ENCODE measurements around the gene GPR176.

GPR176 gene

GRCh38 chr15:39869858-39870515 is 50.1 kb downstream of the GPR176 start:
- H3K27me3 ChIP-seq (ENCODE audit: insufficient read depth, poor library complexity, severe bottlenecking): peaks cover 5% of the 10 kb centered on the region
- H3K27ac ChIP-seq (replicated peaks): no peak overlapping the region
- H3K4me3 ChIP-seq (replicated peaks; ENCODE audit: insufficient read depth, low read length): no peak overlapping the region
- no peak for DNase-seq (ENCODE audit: low read depth in 1 of 2, low spot score in 1 of 2)
- no peak for TF ChIP-seq REST (IDR thresholded peaks at IDR 0.05; ENCODE audit: insufficient replicate concordance, low read depth)
- TF ChIP-seq SPI1 (IDR thresholded peaks at IDR 0.05; ENCODE audit: borderline replicate concordance, low read depth): no peak
- TF ChIP-seq CTCF (IDR thresholded peaks at IDR 0.05; ENCODE audit: insufficient read depth, low read length): no peak
- TF ChIP-seq POLR2AphosphoS5 (IDR thresholded peaks at IDR 0.05; ENCODE audit: low read depth): no peak
- no peak for TF ChIP-seq GABPA (IDR thresholded peaks at IDR 0.05; ENCODE audit: low read depth)

- no peak for TF ChIP-seq GABPA (IDR thresholded peaks at IDR 0.05; ENCODE audit: low read depth)
- no peak for TF ChIP-seq CTCF (IDR thresholded peaks at IDR 0.05; ENCODE audit: insufficient read depth, low read length)
- no peak for TF ChIP-seq SPI1 (IDR thresholded peaks at IDR 0.05; ENCODE audit: borderline replicate concordance, low read depth)
- no peak for TF ChIP-seq POLR2AphosphoS5 (IDR thresholded peaks at IDR 0.05; ENCODE audit: low read depth)
- no peak for TF ChIP-seq REST (IDR thresholded peaks at IDR 0.05; ENCODE audit: insufficient replicate concordance, low read depth)
- DNase-seq (ENCODE audit: low read depth in 1 of 2, low spot score in 1 of 2): no peak
- Histone ChIP-seq H3K27ac (replicated peaks) (no peak overlapping the region), H3K4me3 (replicated peaks; ENCODE audit: insufficient read depth, low read length) (no peak overlapping the region), H3K27me3 (ENCODE audit: insufficient read depth, poor library complexity, severe bottlenecking) (peaks cover 5% of the 10 kb centered on the region)
Measured at GRCh38 chr15:39869254-39869653, 50.8 kb downstream of the GPR176 start.

GRCh38 chr15:39868396-39868795 is 51.7 kb downstream of the GPR176 start:
- no peak for DNase-seq (ENCODE audit: low read depth in 1 of 2, low spot score in 1 of 2)
- TF ChIP-seq SPI1 (IDR thresholded peaks at IDR 0.05; ENCODE audit: borderline replicate concordance, low read depth) (no peak), GABPA (IDR thresholded peaks at IDR 0.05; ENCODE audit: low read depth) (no peak), CTCF (IDR thresholded peaks at IDR 0.05; ENCODE audit: insufficient read depth, low read length) (no peak), POLR2AphosphoS5 (IDR thresholded peaks at IDR 0.05; ENCODE audit: low read depth) (no peak), REST (IDR thresholded peaks at IDR 0.05; ENCODE audit: insufficient replicate concordance, low read depth) (no peak)
- H3K27me3 ChIP-seq (ENCODE audit: insufficient read depth, poor library complexity, severe bottlenecking): peaks cover 5% of the 10 kb centered on the region
- H3K27ac ChIP-seq (replicated peaks): no peak overlapping the region
- no peak overlapping the region for H3K4me3 ChIP-seq (replicated peaks; ENCODE audit: insufficient read depth, low read length)
